Neural cell (in vitro differentiated cells): ENCODE measurements around the gene SMAP2.

Experiments
- POLR2AphosphoS5 ChIP-seq: IDR thresholded peaks from 2 replicates; pipeline ENCODE4 v1.6.1; 2012
- RAD21 ChIP-seq: fragments of 450-650 bp; conservative IDR thresholded peaks from 2 replicates; pipeline ENCODE4 v1.6.1; 2014; ENCODE audit warnings: antibody characterized with exemption, mild to moderate bottlenecking, moderate library complexity
- SMC3 ChIP-seq: fragments of 450-650 bp; conservative IDR thresholded peaks from 2 replicates; pipeline ENCODE4 v1.6.1; 2014; ENCODE audit warnings: antibody characterized with exemption, mild to moderate bottlenecking, moderate library complexity; ENCODE audit not compliant: poor library complexity
- TAF1 ChIP-seq: IDR thresholded peaks from 2 replicates; pipeline ENCODE4 v1.6.1; 2012; ENCODE audit warnings: low read depth
- TF ChIP-seq, protein P1 (sequence below): fragments of 450-650 bp; IDR thresholded peaks from 2 replicates; pipeline ENCODE4 v1.5.1; 2014; ENCODE audit warnings: antibody characterized with exemption, mild to moderate bottlenecking, moderate library complexity; ENCODE audit not compliant: poor library complexity, severe bottlenecking
- TF ChIP-seq, protein P2 (sequence below): IDR thresholded peaks from 2 replicates; pipeline ENCODE4 v1.6.1; 2012; ENCODE audit warnings: borderline replicate concordance

- TF ChIP-seq SMC3 (no peak), POLR2AphosphoS5 (no peak), RAD21 (no peak), TAF1 (no peak)
- TF ChIP-seq, protein P1, sequence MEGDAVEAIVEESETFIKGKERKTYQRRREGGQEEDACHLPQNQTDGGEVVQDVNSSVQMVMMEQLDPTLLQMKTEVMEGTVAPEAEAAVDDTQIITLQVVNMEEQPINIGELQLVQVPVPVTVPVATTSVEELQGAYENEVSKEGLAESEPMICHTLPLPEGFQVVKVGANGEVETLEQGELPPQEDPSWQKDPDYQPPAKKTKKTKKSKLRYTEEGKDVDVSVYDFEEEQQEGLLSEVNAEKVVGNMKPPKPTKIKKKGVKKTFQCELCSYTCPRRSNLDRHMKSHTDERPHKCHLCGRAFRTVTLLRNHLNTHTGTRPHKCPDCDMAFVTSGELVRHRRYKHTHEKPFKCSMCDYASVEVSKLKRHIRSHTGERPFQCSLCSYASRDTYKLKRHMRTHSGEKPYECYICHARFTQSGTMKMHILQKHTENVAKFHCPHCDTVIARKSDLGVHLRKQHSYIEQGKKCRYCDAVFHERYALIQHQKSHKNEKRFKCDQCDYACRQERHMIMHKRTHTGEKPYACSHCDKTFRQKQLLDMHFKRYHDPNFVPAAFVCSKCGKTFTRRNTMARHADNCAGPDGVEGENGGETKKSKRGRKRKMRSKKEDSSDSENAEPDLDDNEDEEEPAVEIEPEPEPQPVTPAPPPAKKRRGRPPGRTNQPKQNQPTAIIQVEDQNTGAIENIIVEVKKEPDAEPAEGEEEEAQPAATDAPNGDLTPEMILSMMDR: no peak
- TF ChIP-seq, protein P2, sequence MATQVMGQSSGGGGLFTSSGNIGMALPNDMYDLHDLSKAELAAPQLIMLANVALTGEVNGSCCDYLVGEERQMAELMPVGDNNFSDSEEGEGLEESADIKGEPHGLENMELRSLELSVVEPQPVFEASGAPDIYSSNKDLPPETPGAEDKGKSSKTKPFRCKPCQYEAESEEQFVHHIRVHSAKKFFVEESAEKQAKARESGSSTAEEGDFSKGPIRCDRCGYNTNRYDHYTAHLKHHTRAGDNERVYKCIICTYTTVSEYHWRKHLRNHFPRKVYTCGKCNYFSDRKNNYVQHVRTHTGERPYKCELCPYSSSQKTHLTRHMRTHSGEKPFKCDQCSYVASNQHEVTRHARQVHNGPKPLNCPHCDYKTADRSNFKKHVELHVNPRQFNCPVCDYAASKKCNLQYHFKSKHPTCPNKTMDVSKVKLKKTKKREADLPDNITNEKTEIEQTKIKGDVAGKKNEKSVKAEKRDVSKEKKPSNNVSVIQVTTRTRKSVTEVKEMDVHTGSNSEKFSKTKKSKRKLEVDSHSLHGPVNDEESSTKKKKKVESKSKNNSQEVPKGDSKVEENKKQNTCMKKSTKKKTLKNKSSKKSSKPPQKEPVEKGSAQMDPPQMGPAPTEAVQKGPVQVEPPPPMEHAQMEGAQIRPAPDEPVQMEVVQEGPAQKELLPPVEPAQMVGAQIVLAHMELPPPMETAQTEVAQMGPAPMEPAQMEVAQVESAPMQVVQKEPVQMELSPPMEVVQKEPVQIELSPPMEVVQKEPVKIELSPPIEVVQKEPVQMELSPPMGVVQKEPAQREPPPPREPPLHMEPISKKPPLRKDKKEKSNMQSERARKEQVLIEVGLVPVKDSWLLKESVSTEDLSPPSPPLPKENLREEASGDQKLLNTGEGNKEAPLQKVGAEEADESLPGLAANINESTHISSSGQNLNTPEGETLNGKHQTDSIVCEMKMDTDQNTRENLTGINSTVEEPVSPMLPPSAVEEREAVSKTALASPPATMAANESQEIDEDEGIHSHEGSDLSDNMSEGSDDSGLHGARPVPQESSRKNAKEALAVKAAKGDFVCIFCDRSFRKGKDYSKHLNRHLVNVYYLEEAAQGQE: no peak
Observed at GRCh38 chr1:40372658-40373322, 737 bp upstream of the SMAP2 start.
